Right cardiac atrium (tissue), 5 donors: Measurements from ENCODE around the gene CCDC47. TPM values are rescaled to one million over a fixed set of nuclear protein-coding genes. Genes with fewer than 3 reads are reported as not detected.

Source experiments
- ATAC-seq, 2 donors: fragments of 200-7000 bp; cut with Tn5 transposase; one replicate each; pipeline versions ENCODE4 v1.8.0 to v1.9.1; 2020; ENCODE audit warnings: moderate library complexity in 2 of 2, mild to moderate bottlenecking in 1 of 2
- DNase-seq, 3 donors: peaks; one replicate each; pipeline ENCODE4 v3.0.0-alpha.2; 2020
- H3K27ac ChIP-seq: one replicate; pipeline ENCODE4 v1.5.1; 2013; ENCODE audit warnings: mild to moderate bottlenecking, low read length, control low read depth, moderate library complexity
- H3K27me3 ChIP-seq: one replicate; pipeline ENCODE4 v1.6.1; 2013; ENCODE audit not compliant: control insufficient read depth, insufficient read depth
- H3K4me1 ChIP-seq: one replicate; pipeline ENCODE4 v1.6.1; 2013; ENCODE audit warnings: low read length; ENCODE audit not compliant: control insufficient read depth, insufficient read depth
- H3K4me3 ChIP-seq: one replicate; pipeline ENCODE4 v1.5.1; 2013; ENCODE audit warnings: low read length, control low read depth
- H3K9me3 ChIP-seq: one replicate; pipeline ENCODE4 v1.6.1; 2013; ENCODE audit warnings: low read length; ENCODE audit not compliant: control insufficient read depth
- WGBS: extraction: QIAGEN DNeasy Blood & Tissue Kit; methylation state at CpG from one replicate; pipeline ENCODE4 v1.1.7; 2013; 5-methylcytosine and 5-hydroxymethylcytosine counted together
- intact Hi-C, 4 donors: fragments of 100-400 bp; cut with DNase I; formaldehyde crosslinking; loops; one replicate each; pipeline versions ENCODE4 v1.11.0 to v1.14.0; 2022 to 2023
- long read RNA-seq, 4 donors: library from polyadenylated mRNA; unstranded; transcript quantifications; one replicate each; pipeline ENCODE4 v2.0.0, GENCODE V29; 2020 to 2021
- polyA plus RNA-seq: library from polyadenylated mRNA; stranded (reverse); fragments of 200-250 nt; gene quantifications from one replicate; pipeline ENCODE4 v1.2.3, GENCODE V29; 2013
- total RNA-seq, 4 donors: library from RNA; stranded (reverse); fragmentation: NEBNext Ultra II Directional; extraction: Animal tissue kit (Norgen Biotek cat#: 25700); gene quantifications; one replicate each; pipeline ENCODE4 v1.2.1, GENCODE V29; 2021
- donor health status: healthy with polysubstance abuse.
- donor health status: DM: no; HTN: yes; CAD: no.
- donor health status: DM: no; HTN: no; CAD: no.
- donor health status: DM: no; HTN: yes; CAD: no; lungs with severe emphysema.
- donor health status: DM: yes; HTN: yes; CAD: no.

CCDC47 gene, protein sequence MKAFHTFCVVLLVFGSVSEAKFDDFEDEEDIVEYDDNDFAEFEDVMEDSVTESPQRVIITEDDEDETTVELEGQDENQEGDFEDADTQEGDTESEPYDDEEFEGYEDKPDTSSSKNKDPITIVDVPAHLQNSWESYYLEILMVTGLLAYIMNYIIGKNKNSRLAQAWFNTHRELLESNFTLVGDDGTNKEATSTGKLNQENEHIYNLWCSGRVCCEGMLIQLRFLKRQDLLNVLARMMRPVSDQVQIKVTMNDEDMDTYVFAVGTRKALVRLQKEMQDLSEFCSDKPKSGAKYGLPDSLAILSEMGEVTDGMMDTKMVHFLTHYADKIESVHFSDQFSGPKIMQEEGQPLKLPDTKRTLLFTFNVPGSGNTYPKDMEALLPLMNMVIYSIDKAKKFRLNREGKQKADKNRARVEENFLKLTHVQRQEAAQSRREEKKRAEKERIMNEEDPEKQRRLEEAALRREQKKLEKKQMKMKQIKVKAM
- 100 to 1,000 TPM in 2 of 4 donors, 10 to 100 TPM in 2; 90.0 to 122 (median 99.9) TPM for total RNA-seq
- polyA plus RNA-seq = 65.9 TPM
- long read RNA-seq, donor 1, transcript CCDC47-204 (12 exons, 1,719 nt) = minor isoform, 5 of 269 reads
- long read RNA-seq, donor 1, transcript CCDC47-201 (13 exons, 3,466 nt) = major isoform, 251 of 269 reads
- long read RNA-seq, donor 1, partial matches to known transcripts = 8 of 269 reads
- long read RNA-seq, donor 1, other reads (novel, unspliced or antisense) = 4 of 269 reads
- long read RNA-seq, donor 2, transcript CCDC47-201 (13 exons, 3,466 nt) = major isoform, 84 of 90 reads
- long read RNA-seq, donor 2, partial matches to known transcripts = 2 of 90 reads
- long read RNA-seq, donor 2, other reads (novel, unspliced or antisense) = 3 of 90 reads
- long read RNA-seq, donor 3, transcript CCDC47-201 (13 exons, 3,466 nt) = major isoform, 842 of 1,005 reads
- long read RNA-seq, donor 3, transcript CCDC47-204 (12 exons, 1,719 nt) = minor isoform, 46 of 1,005 reads
- long read RNA-seq, donor 3, partial matches to known transcripts = 77 of 1,005 reads
- long read RNA-seq, donor 3, other reads (novel, unspliced or antisense) = 38 of 1,005 reads
- long read RNA-seq, donor 4, transcript CCDC47-201 (13 exons, 3,466 nt) = major isoform, 97 of 101 reads
- long read RNA-seq, donor 4, partial matches to known transcripts = 1 of 101 reads
- long read RNA-seq, donor 4, other reads (novel, unspliced or antisense) = 3 of 101 reads

DNA sequence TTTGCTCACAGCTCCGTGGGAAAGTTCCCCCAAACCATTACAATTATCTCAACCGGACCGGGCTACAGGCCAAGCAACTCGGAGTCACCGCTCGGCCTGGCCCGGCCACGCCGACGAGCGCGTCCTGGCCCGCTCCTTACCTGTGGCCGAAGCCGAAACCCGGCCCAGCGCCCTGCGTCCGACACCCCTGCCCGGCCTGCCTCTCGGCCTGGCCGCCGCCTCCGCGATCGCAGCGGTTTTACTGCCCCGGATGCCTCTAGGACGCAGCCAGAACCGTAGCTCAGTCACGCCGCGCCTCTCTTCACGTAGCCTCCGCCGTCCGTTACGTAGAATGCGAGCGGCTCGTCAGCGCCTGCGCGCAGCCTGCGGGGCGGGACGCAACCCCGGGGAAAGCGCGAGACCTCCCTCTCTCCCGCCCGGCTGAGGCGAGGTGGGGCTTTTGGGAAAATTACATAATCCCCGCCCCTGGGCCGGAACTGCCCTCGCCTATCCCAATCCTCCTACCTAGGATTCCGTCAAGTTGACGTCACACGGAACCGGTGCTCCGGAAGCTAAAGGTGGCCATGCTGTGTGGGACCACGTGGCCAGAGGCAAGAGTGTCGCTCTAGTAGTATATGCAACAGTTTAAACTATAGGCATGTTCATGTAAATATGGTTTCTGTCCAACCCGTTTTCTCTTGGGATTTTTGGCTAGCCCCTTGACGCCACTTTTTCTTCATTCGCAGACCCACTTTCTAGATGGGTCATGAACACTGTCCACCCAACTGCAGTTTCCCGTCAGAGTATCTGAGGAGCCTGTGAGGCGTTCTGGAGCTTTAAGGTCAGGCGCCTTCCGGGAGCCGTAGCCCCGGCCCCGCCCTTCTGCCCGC, at the start of gene CCDC47:
Gene CCDC47, minus strand, starts transcription at position 326 of the 869 bp plus-strand sequence. CDS start 7,422 bp downstream, outside the sequence.
- no peaks in the 10 kb centered on the region for H3K9me3 ChIP-seq
- intact Hi-C loops = no loop called here
- under 1% methylated on average over 74 of the region's 74 CpGs for WGBS
- peak within 1 kb of the TSS; percentile 94 for H3K27ac ChIP-seq
- H3K27me3 ChIP-seq = no peaks in the 10 kb centered on the region
- peak within 1 kb of the TSS; percentile 82 for H3K4me3 ChIP-seq
- ATAC-seq = peak; percentile 95 to 98
- H3K4me1 ChIP-seq = peaks cover 4% of the 10 kb centered on the region
- peak; percentile 99 for DNase-seq

DNA sequence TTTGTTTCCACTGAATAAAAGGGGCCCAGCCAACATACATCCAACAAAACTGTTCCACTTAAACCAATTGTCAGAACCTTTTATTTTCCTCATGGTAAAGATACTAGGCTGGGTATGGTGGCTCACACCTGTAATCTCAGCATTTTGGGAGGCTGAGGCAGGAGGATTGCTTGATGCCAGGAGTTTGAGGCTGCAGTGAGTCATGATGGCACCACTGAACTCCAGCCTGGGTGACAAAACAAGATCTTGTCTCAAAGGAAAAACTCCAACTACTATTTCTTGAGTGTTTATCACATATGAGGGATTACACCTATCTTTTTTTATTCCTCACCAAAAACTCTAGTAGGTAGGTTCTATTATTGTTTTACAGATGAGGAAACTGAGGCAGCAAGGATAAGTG, 49.1 kb upstream of the CCDC47 start:
- intact Hi-C loops = no loop called here

DNA sequence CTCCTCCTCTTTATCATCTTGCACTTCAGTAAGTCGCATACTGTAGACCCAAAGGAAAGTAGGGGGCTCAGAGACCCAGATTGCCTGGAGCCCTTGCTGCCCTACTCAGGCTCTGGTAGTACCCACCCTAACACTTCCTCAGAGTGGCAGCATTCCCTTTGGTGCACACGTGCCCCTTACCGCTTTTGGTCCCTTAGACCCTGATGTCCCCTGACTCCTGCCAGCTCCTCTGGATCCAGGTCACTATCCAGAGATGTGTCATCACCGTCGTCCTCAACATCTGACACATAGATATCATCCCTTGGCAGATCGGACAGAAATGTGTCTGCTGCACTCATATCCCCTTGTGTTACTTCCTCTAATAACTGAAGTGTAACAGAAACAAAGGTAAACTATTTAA, 48.4 kb upstream of the CCDC47 start:
- Histone ChIP-seq H3K4me1 (peaks cover 8% of the 10 kb centered on the region), H3K9me3 (no peaks in the 10 kb centered on the region), H3K27me3 (no peaks in the 10 kb centered on the region), H3K4me3 (no peak overlapping the region), H3K27ac (peak overlapping the region; percentile 51)
- WGBS = 48% methylated on average over 6 of the region's 6 CpGs
- peak in 2 of 3 donors; percentile 53 to 67 for DNase-seq
- ATAC-seq = peak; percentile 57 to 59
- intact Hi-C loops = no loop called here

More for the DNA sequence above, 49.1 kb upstream of the CCDC47 start:
- Histone ChIP-seq H3K27me3 (no peaks in the 10 kb centered on the region), H3K9me3 (no peaks in the 10 kb centered on the region), H3K4me1 (peaks cover 8% of the 10 kb centered on the region), H3K4me3 (no peak overlapping the region), H3K27ac (no peak overlapping the region)
- DNase-seq (no peak), ATAC-seq (no peak)

DNA sequence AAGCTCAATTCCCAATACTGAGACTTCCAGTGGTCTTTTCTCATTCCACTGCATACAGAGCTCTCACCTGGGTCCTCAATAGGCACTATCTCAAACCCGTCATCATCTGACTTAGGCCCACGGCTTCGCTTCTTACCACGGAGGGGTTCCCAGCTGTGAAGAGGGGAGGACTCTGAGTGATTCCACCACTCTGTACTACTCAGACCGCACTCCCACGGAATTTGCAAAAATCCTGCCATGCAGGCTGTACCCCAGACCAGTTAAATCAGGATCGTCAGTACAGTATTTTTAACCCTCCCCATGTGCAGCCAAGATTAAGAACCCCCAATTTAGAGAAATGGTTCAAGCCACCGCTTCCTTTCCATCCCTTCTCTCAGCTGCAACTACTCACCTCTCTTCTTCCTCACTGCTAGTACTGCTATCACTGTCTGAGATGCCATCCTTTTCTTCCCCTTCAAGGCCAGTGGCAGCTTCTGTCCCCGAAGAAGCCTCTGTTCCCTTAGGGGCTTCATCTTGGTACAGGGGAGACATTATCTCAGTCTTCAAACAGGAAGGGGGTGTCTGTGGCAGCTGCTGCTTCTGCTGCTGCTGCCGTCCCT, 47.7 kb upstream of the CCDC47 start:
- Histone ChIP-seq H3K27me3 (no peaks in the 10 kb centered on the region), H3K4me3 (no peak overlapping the region), H3K9me3 (no peaks in the 10 kb centered on the region), H3K4me1 (peaks cover 8% of the 10 kb centered on the region), H3K27ac (peak overlapping the region; percentile 51)
- WGBS = 80% methylated on average over 10 of the region's 10 CpGs
- ATAC-seq (no peak), DNase-seq (no peak)
- intact Hi-C loops = no loop called here

DNA sequence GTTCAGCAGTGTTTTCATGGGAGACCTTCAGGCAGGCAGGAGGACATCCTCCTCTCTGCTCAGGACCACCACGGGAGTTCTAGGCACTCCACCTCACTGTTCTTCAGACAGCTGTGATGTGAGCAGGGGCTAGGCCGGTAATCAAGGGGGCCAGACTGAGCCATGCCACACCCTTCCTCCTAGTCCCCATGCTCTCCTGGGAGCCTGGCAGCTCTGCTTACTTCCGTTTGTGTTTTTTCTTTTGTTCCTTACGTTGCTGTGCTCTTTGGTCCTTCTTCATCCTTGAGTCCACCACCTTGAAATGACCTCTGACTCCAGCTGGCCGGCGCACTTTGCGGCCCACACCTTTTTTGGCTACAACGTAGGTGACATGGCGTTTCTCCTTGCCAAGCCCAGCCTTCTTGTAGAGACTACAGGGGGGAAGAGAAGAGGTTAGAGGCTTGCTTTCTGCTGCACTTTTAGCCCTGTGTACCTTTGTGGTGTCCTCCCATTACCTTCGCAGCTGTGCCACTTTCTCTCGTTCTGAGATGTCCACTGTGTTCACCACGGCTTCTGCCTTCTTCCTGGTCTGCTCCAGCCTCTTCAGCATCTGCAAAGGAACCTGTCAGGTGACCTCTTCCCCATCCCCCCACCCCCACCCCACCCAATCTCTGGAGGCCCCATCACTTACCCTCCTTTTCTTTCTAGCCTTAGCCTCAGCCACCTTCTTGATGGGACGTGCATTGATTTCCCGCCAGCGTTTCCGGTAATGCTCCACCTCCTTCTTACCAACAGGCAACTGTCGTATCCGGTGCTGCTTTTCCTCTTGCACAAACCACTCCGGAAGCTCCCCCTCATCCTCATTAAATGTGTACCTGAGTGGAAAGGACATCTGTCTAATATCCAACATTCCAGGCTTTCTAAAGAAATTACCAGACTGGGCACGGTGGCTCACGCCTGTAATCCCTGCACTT, 46.5 kb upstream of the CCDC47 start:
- ATAC-seq (peak; percentile 27 to 31), DNase-seq (peak in 1 of 3 donors; percentile 35)
- Histone ChIP-seq H3K4me3 (no peak overlapping the region), H3K27ac (peak overlapping the region; percentile 39), H3K9me3 (no peaks in the 10 kb centered on the region), H3K4me1 (peaks cover 8% of the 10 kb centered on the region), H3K27me3 (no peaks in the 10 kb centered on the region)
- intact Hi-C loops = no loop called here
- 59% methylated on average over 21 of the region's 21 CpGs for WGBS

DNA sequence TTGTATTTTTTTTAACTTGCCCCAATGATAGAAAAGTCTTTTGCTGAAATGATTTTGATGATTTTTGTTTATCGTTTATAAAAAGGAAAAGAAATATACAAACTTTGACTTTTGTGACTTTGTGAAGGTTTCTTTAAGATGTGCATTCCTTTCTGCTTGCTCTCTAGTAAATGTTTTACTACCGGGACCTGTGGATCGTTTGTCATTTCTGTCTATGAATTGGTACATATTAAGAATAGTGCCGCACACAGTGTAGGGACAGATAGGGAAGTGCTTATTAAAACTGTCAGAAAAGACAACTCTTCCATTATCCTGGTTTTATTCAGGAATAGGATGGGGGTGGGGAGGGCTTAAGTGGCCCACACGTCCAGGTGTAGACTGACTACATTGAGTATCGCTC, 45.7 kb upstream of the CCDC47 start:
- peaks cover 8% of the 10 kb centered on the region for H3K4me1 ChIP-seq
- H3K9me3 ChIP-seq = no peaks in the 10 kb centered on the region
- no peak for DNase-seq
- no peak overlapping the region for H3K4me3 ChIP-seq
- 72% methylated on average over 6 of the region's 6 CpGs for WGBS
- H3K27me3 ChIP-seq = no peaks in the 10 kb centered on the region
- no peak overlapping the region for H3K27ac ChIP-seq
- intact Hi-C loops = no loop called here
- no peak for ATAC-seq

DNA sequence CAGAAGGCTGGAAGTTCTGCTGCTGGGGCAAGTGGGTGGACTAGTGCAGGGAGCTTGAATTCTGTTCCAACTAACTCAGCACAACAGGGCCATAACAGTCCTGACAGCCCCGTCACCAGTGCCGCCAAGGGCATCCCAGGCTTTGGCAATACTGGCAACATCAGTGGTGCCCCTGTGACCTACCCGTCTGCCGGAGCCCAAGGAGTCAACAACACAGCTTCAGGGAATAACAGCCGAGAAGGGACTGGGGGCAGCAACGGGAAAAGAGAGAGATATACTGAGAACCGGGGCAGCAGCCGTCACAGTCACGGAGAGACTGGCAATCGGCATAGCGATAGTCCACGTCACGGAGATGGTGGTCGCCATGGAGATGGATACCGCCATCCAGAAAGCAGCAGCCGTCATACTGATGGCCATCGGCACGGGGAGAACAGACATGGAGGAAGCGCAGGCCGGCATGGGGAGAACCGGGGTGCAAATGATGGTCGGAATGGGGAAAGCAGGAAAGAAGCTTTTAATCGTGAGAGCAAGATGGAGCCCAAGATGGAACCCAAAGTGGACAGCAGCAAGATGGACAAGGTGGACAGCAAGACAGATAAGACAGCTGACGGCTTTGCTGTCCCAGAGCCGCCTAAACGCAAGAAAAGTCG, 44.5 kb upstream of the CCDC47 start:
- Histone ChIP-seq H3K27me3 (no peaks in the 10 kb centered on the region), H3K4me1 (peaks cover 8% of the 10 kb centered on the region), H3K4me3 (no peak overlapping the region), H3K9me3 (no peaks in the 10 kb centered on the region), H3K27ac (no peak overlapping the region)
- intact Hi-C loops = no loop called here
- ATAC-seq (no peak), DNase-seq (peak in 1 of 3 donors; percentile 41)
- WGBS = 94% methylated on average over 27 of the region's 27 CpGs

DNA sequence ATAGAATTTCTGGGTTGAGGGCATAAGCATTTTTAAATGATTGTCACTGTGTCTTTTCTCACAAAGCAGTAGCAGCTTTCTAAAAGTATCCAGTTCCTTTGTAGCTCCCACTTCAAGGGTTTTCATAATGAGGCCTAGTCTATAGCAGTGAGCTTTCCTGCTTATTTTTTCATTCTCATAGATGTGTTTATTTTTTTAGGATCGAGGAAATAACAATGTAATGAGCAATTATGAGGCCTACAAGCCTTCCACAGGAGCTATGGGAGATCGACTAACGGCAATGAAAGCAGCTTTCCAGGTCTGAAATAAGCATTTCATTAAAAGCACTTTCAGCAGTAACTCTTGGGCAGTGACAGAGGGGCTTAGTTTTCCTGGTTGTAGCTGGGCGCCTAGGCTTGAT, 43.3 kb upstream of the CCDC47 start:
- no peak for ATAC-seq
- Histone ChIP-seq H3K9me3 (no peaks in the 10 kb centered on the region), H3K27ac (no peak overlapping the region), H3K4me3 (no peak overlapping the region), H3K4me1 (peaks cover 8% of the 10 kb centered on the region), H3K27me3 (no peaks in the 10 kb centered on the region)
- DNase-seq = no peak
- intact Hi-C loops = no loop called here
- WGBS = 91% methylated on average over 4 of the region's 4 CpGs

DNA sequence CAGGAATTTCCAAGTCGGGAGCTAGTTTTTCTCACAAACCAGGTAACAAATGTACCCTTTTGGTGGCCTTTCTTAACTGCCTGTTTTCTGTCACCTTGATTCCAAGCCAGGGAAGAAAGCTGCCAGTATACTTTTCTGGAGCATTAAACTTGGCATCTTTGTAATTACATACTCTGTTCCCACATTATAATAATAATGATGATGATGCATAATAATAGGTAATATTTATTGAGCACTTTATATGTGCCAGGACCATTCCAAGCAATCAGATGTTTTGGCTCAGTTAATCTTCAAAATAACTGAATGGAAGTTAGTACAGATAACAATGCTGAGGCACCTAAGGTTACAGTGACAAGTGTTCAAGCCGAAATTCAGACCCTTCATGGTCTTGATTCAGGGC, 42.7 kb upstream of the CCDC47 start:
- Histone ChIP-seq H3K27ac (no peak overlapping the region), H3K27me3 (no peaks in the 10 kb centered on the region), H3K4me3 (no peak overlapping the region), H3K9me3 (no peaks in the 10 kb centered on the region), H3K4me1 (peaks cover 8% of the 10 kb centered on the region)
- ATAC-seq = no peak
- 84% methylated on average over 2 of the region's 2 CpGs for WGBS
- intact Hi-C loops = no loop called here
- no peak for DNase-seq
